GM20431 (cell line): ENCODE data around the gene HNF4A.
"Not testable (repeated sequence)": the region's sequence is repeated elsewhere in the genome, so short reads cannot be mapped to it uniquely, and the experiment has no call there.

Source experiments
- in situ Hi-C: fragments of 300-500 bp; cut with MseI, MboI; formaldehyde crosslinking; loops from one replicate; pipeline ENCODE4 v1.15.0; 2020; ENCODE audit warnings: low sequenced_read_pairs; ENCODE audit not compliant: unreplicated experiment

The HNF4A gene

GRCh38 chr20:44355498-44356352 is at the start of gene HNF4A:
Gene HNF4A (plus strand): TSS chr20:44355699. CDS start chr20:44355805, 106 bp downstream.
- in situ Hi-C loops, result no loop called here

- in situ Hi-C loops, result no loop called here
These were observed 48.6 kb upstream of the HNF4A start for GRCh38 chr20:44306927-44307326.

- in situ Hi-C loops, result no loop called here
These were observed 45.5 kb upstream of the HNF4A start for GRCh38 chr20:44309763-44310663.

- in situ Hi-C loops, result no loop called here
These were observed 44.5 kb upstream of the HNF4A start, which contains the start of gene FITM2 for GRCh38 chr20:44310664-44311639. Gene FITM2 (minus strand): TSS chr20:44311202. CDS start chr20:44311148, 54 bp downstream.

GRCh38 chr20:44314870-44315269 is 40.6 kb upstream of the HNF4A start:
- in situ Hi-C loops, result no loop called here

- in situ Hi-C loops, result no loop called here
These were observed 35.6 kb upstream of the HNF4A start for GRCh38 chr20:44319839-44320422.

- in situ Hi-C loops, result no loop called here
These were observed 31.2 kb upstream of the HNF4A start for GRCh38 chr20:44324343-44324742.

- in situ Hi-C loops, result no loop called here
These were observed 28.9 kb upstream of the HNF4A start for GRCh38 chr20:44326391-44327159.

- in situ Hi-C loops, result not testable (repeated sequence)
These were observed 27.8 kb upstream of the HNF4A start for GRCh38 chr20:44327748-44328147.

- in situ Hi-C loops, result no loop called here
These were observed 27.1 kb upstream of the HNF4A start for GRCh38 chr20:44328428-44328827.

- in situ Hi-C loops, result no loop called here
These were observed 24.3 kb upstream of the HNF4A start for GRCh38 chr20:44331201-44331600.

- in situ Hi-C loops, result no loop called here
These were observed 21.2 kb upstream of the HNF4A start for GRCh38 chr20:44334306-44334705.

GRCh38 chr20:44334709-44335108 is 20.8 kb upstream of the HNF4A start:
- in situ Hi-C loops, result no loop called here

- in situ Hi-C loops, result no loop called here
These were observed 19.8 kb upstream of the HNF4A start for GRCh38 chr20:44335675-44336074.

GRCh38 chr20:44336086-44336485 is 19.4 kb upstream of the HNF4A start:
- in situ Hi-C loops, result no loop called here

GRCh38 chr20:44336725-44337380 is 18.6 kb upstream of the HNF4A start, which contains the start of gene R3HDML:
Gene R3HDML (plus strand): TSS chr20:44337043. CDS start chr20:44337158, 115 bp downstream.
- in situ Hi-C loops, result no loop called here

- in situ Hi-C loops, result no loop called here
These were observed 13.3 kb upstream of the HNF4A start for GRCh38 chr20:44342248-44342647.

- in situ Hi-C loops, result no loop called here
These were observed 12.3 kb upstream of the HNF4A start for GRCh38 chr20:44343162-44343675.
